ENCODE results near the gene ITGB4.

GRCh38 chr17:75739174-75739573, 17.9 kb downstream of the ITGB4 start:
- TF ChIP-seq POLR2AphosphoS5 (IDR thresholded peaks at IDR 0.05; ENCODE audit: low read depth) (no peak), REST (IDR thresholded peaks at IDR 0.05; ENCODE audit: unreplicated experiment) (no peak), EZH2 (IDR thresholded peaks at IDR 0.05; ENCODE audit: low read depth, unreplicated experiment) (no peak), EZH2phosphoT487 (IDR thresholded peaks at IDR 0.05; ENCODE audit: unreplicated experiment) (no peak), CTCF (conservative IDR thresholded peaks at IDR 0.05; ENCODE audit: low read depth in 2 of 2) (no peak), CREB1 (CRISPR knock-in tag; IDR thresholded peaks at IDR 0.05; ENCODE audit: low read depth) (no peak), ZNF331 (CRISPR knock-in tag; IDR thresholded peaks at IDR 0.05; ENCODE audit: low read depth) (no peak), JUNB (IDR thresholded peaks at IDR 0.05; ENCODE audit: unreplicated experiment) (no peak), NANOG (IDR thresholded peaks at IDR 0.05; ENCODE audit: borderline replicate concordance) (no peak), ZNF114 (CRISPR knock-in tag; IDR thresholded peaks at IDR 0.05) (no peak), ETS1 (IDR thresholded peaks at IDR 0.05) (no peak), STAT1 (IDR thresholded peaks at IDR 0.05; ENCODE audit: unreplicated experiment) (no peak)
- TF ChIP-seq, protein P1, sequence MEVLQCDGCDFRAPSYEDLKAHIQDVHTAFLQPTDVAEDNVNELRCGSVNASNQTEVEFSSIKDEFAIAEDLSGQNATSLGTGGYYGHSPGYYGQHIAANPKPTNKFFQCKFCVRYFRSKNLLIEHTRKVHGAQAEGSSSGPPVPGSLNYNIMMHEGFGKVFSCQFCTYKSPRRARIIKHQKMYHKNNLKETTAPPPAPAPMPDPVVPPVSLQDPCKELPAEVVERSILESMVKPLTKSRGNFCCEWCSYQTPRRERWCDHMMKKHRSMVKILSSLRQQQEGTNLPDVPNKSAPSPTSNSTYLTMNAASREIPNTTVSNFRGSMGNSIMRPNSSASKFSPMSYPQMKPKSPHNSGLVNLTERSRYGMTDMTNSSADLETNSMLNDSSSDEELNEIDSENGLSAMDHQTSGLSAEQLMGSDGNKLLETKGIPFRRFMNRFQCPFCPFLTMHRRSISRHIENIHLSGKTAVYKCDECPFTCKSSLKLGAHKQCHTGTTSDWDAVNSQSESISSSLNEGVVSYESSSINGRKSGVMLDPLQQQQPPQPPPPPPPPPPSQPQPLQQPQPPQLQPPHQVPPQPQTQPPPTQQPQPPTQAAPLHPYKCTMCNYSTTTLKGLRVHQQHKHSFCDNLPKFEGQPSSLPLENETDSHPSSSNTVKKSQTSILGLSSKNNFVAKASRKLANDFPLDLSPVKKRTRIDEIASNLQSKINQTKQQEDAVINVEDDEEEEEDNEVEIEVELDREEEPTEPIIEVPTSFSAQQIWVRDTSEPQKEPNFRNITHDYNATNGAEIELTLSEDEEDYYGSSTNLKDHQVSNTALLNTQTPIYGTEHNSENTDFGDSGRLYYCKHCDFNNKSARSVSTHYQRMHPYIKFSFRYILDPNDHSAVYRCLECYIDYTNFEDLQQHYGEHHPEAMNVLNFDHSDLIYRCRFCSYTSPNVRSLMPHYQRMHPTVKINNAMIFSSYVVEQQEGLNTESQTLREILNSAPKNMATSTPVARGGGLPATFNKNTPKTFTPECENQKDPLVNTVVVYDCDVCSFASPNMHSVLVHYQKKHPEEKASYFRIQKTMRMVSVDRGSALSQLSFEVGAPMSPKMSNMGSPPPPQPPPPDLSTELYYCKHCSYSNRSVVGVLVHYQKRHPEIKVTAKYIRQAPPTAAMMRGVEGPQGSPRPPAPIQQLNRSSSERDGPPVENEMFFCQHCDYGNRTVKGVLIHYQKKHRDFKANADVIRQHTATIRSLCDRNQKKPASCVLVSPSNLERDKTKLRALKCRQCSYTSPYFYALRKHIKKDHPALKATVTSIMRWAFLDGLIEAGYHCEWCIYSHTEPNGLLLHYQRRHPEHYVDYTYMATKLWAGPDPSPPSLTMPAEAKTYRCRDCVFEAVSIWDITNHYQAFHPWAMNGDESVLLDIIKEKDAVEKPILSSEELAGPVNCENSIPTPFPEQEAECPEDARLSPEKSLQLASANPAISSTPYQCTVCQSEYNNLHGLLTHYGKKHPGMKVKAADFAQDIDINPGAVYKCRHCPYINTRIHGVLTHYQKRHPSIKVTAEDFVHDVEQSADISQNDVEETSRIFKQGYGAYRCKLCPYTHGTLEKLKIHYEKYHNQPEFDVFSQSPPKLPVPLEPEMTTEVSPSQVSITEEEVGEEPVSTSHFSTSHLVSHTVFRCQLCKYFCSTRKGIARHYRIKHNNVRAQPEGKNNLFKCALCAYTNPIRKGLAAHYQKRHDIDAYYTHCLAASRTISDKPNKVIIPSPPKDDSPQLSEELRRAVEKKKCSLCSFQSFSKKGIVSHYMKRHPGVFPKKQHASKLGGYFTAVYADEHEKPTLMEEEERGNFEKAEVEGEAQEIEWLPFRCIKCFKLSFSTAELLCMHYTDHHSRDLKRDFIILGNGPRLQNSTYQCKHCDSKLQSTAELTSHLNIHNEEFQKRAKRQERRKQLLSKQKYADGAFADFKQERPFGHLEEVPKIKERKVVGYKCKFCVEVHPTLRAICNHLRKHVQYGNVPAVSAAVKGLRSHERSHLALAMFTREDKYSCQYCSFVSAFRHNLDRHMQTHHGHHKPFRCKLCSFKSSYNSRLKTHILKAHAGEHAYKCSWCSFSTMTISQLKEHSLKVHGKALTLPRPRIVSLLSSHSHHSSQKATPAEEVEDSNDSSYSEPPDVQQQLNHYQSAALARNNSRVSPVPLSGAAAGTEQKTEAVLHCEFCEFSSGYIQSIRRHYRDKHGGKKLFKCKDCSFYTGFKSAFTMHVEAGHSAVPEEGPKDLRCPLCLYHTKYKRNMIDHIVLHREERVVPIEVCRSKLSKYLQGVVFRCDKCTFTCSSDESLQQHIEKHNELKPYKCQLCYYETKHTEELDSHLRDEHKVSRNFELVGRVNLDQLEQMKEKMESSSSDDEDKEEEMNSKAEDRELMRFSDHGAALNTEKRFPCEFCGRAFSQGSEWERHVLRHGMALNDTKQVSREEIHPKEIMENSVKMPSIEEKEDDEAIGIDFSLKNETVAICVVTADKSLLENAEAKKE (CRISPR knock-in tag; IDR thresholded peaks at IDR 0.05) = no peak

Data from GM23338 (cell line).